Uterus (tissue), 4 donors: ENCODE data around the gene ARHGAP27. TPM values are rescaled to one million over a fixed set of nuclear protein-coding genes. Genes with fewer than 3 reads are reported as not detected.

Source experiments
- DNase-seq, 2 donors: peaks; one replicate each; pipeline ENCODE4 v3.0.0-alpha.2; 2019 to 2020
- H3K27ac ChIP-seq, 2 donors: fragments of 200-600 bp; sonication (generic); 1 replicate in 1 of 2; 2 replicates in 1 of 2; pipeline ENCODE4 v1.5.1; 2016 to 2018
- H3K27me3 ChIP-seq, 2 donors: fragments of 200-600 bp; sonication (generic); one replicate each; pipeline ENCODE4 v1.5.1; 2018 to 2019; ENCODE audit warnings: control low read depth in 1 of 2
- H3K36me3 ChIP-seq, 2 donors: fragments of 200-600 bp; sonication (generic); one replicate each; pipeline ENCODE4 v1.5.1; 2019; ENCODE audit warnings: control low read depth in 1 of 2
- H3K4me1 ChIP-seq, 2 donors: fragments of 200-600 bp; sonication (generic); one replicate each; pipeline ENCODE4 v1.5.1; 2018 to 2019; ENCODE audit warnings: control low read depth in 1 of 2
- H3K4me3 ChIP-seq, 2 donors: fragments of 200-600 bp; sonication (generic); 1 replicate in 1 of 2; 2 replicates in 1 of 2; pipeline ENCODE4 v1.5.1; 2018 to 2019; ENCODE audit warnings: mild to moderate bottlenecking in 1 of 2
- H3K9me3 ChIP-seq, 2 donors: fragments of 200-600 bp; sonication (generic); one replicate each; pipeline ENCODE4 v1.5.1; 2019; ENCODE audit warnings: control low read depth in 1 of 2
- POLR2A ChIP-seq, 2 donors: fragments of 450-650 bp; IDR thresholded peaks; one replicate each; pipeline ENCODE4 v1.6.1; 2016; ENCODE audit warnings: antibody characterized with exemption in 2 of 2, mild to moderate bottlenecking in 1 of 2, moderate library complexity in 1 of 2
- intact Hi-C: fragments of 100-400 bp; cut with DNase I; formaldehyde crosslinking; loops from one replicate; pipeline ENCODE4 v1.15.1; 2023; ENCODE audit warnings: low total_unique reads
- total RNA-seq, 4 donors: library from RNA; depleted of rRNA in 3 of 4; stranded (reverse); fragments of >200 nt in 3 of 4; gene quantifications; one replicate each; pipeline versions ENCODE4 v1.1.0 to v1.2.4, GENCODE V29; 2014 to 2023
- TF ChIP-seq, protein P1 (sequence below), 4 experiments: fragments of 200-600 bp in 2 of 4; fragments of 450-650 bp in 2 of 4; sonication (generic) in 2 of 4; IDR thresholded peaks; one replicate each; pipeline ENCODE4 v1.5.1; 2016 to 2019; ENCODE audit warnings: antibody characterized with exemption in 4 of 4, mild to moderate bottlenecking in 2 of 4, moderate library complexity in 1 of 4
- donor health status: DM: yes; HTN: yes; CAD: no.

Gene ARHGAP27
- total RNA-seq, 4 donors from 2014 or later: 9.4 to 36.6 (median 16.0) TPM

DNA sequence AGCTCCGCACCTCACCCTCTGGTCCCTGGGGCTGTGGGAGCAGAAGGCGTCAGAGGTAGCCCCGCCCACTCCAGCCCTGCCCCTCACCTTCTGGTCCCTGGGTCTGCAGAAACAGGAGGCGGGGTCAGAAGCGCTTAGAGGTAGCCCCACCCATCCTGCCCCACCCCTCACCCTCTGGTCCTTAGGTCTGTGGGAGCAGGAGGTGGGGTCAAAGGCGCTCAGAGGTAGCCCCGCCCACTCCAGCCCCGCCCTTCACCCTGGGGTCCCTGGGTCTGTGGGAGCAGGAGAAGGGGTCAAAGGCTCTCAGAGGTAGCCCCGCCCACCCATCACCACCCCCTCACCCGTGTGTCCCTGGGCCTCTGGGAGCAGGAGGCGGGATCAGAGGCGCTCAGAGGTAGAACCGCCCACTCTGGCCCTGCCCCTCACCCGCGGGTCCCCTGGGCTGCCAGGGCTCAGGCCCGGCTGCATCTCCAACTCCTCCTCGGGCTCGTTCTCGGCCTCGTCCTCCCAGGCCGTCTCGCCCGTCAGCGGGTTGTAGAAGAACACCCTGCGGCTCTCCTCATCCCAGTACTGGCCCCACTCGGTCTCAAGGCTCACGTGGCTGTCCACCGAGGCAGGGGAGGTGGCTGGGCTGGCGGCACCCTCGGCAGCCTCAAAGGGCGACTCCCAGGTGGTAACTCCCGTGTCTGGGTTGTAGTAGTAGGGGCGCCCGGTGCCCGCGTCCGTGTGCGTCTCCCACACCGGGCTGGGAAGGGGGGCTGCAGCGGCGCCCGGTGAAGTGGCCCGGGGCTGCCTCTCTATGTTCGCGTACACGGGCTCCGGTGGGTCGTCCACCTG is 27.2 kb downstream of the ARHGAP27 start:
- TF ChIP-seq POLR2A (IDR thresholded peaks at IDR 0.05): no peak
- TF ChIP-seq, protein P1, sequence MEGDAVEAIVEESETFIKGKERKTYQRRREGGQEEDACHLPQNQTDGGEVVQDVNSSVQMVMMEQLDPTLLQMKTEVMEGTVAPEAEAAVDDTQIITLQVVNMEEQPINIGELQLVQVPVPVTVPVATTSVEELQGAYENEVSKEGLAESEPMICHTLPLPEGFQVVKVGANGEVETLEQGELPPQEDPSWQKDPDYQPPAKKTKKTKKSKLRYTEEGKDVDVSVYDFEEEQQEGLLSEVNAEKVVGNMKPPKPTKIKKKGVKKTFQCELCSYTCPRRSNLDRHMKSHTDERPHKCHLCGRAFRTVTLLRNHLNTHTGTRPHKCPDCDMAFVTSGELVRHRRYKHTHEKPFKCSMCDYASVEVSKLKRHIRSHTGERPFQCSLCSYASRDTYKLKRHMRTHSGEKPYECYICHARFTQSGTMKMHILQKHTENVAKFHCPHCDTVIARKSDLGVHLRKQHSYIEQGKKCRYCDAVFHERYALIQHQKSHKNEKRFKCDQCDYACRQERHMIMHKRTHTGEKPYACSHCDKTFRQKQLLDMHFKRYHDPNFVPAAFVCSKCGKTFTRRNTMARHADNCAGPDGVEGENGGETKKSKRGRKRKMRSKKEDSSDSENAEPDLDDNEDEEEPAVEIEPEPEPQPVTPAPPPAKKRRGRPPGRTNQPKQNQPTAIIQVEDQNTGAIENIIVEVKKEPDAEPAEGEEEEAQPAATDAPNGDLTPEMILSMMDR (IDR thresholded peaks at IDR 0.05): no peak
- Histone ChIP-seq H3K9me3 (no peaks in the 10 kb centered on the region), H3K4me1 (no peaks in the 10 kb centered on the region), H3K27ac (no peak overlapping the region), H3K4me3 (peak overlapping the region in 1 of 2 donors; percentile 13), H3K36me3 (no peaks in the 10 kb centered on the region), H3K27me3 (no peaks in the 10 kb centered on the region)
- DNase-seq: no peak
- intact Hi-C loops: no loop called here

DNA sequence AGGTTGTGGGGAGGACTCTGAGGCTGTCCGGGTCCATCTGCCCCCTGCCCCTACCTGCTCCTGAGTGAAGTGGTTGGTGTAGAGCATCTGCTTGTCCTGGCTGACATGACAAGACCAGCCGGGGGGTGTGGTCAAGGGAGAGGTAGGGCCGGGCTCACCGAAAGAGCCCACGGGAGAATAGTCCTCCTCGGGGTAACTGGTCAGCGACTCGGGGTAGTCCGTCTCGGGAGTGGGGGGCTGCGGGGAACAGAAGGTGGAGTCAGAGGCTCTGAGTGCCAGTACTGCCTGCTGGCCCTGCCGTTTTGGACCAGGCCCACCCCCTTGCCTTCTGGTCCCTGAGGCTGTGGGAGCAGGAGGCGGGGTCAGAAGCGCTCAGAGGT is 27.8 kb downstream of the ARHGAP27 start:
- Histone ChIP-seq H3K27me3 (no peaks in the 10 kb centered on the region), H3K36me3 (no peaks in the 10 kb centered on the region), H3K27ac (no peak overlapping the region), H3K4me3 (no peak overlapping the region), H3K9me3 (no peaks in the 10 kb centered on the region), H3K4me1 (no peaks in the 10 kb centered on the region)
- DNase-seq: no peak
- intact Hi-C loops: no loop called here
- TF ChIP-seq, protein P1 (IDR thresholded peaks at IDR 0.05): no peak
- TF ChIP-seq POLR2A (IDR thresholded peaks at IDR 0.05): no peak

DNA sequence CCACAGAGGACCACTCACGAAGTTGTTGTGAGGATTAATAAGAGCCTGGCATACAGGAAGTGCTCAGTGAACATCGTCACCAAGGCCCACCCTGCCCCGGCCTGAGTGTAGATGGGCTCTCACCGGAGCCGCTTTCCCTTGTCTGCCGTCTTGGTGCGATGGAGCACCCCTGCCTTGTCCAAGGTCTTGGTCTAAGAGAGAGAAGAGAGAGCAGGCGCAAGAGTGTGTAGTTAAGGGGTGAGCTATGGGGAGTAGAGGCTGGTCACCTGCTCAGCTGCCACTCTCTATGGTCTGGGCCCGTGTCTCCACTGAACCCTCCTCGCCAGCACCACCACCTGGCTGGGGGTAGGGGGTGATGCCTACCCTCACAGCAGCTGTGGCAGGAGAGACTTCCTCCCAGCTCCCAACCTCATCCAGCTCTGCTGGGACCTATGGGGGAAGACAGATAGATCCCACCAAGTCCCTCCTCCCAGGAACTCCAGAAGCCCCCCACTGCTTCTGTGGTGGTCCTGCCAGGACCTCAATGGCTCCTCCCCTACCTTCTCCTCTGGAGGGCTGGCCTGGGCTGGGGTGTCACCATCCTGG is 28.7 kb downstream of the ARHGAP27 start:
- H3K4me3 ChIP-seq: no peak overlapping the region
- H3K27me3 ChIP-seq: no peaks in the 10 kb centered on the region
- intact Hi-C loops: no loop called here
- no peaks in the 10 kb centered on the region for H3K36me3 ChIP-seq
- no peaks in the 10 kb centered on the region for H3K9me3 ChIP-seq
- TF ChIP-seq, protein P1 (IDR thresholded peaks at IDR 0.05): no peak
- no peak for TF ChIP-seq POLR2A (IDR thresholded peaks at IDR 0.05)
- no peak for DNase-seq
- H3K4me1 ChIP-seq: no peaks in the 10 kb centered on the region
- H3K27ac ChIP-seq: no peak overlapping the region

DNA sequence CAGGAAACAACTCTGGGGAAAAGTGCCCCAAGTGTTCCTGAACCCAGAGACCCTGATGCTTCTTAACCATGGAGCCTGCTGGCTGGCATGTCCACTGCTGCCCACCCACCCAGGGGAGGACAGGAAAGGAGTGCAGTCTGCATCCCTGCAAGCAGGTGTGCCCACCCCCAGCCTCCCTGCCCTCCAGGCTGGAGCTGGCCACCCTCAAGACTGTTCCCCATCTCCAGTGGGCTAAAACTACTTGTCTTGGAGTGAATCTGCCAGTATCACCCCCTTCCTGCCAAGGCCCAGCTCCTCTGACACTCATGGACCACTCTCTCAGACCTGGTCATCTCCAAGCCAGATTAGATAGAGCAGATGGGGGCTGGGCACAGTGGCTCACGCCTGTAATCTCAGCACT is 29.8 kb downstream of the ARHGAP27 start:
- Histone ChIP-seq H3K4me1 (no peaks in the 10 kb centered on the region), H3K9me3 (no peaks in the 10 kb centered on the region), H3K36me3 (no peaks in the 10 kb centered on the region), H3K27me3 (no peaks in the 10 kb centered on the region), H3K27ac (no peak overlapping the region), H3K4me3 (no peak overlapping the region)
- TF ChIP-seq, protein P1 (IDR thresholded peaks at IDR 0.05): no peak
- no peak for TF ChIP-seq POLR2A (IDR thresholded peaks at IDR 0.05)
- intact Hi-C loops: no loop called here
- no peak for DNase-seq

DNA sequence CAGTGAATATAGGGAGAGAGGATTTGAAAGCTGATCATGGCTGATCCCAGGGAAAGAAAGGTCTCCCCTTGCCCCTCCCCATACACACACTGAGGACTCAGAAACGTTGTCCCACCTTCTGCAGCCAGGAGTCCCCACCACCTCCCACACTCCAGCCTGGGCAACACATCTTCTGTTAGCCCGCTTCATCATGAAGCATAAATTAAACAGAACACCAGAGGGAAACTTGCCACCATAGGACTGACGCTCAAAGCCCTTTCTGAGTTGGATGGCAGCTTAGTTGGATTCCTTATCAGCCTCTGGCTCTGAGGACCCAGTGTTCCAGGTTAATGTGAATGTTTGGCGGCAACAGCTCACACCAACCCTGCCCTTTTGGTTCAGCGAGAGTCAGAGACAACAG is 33.9 kb downstream of the ARHGAP27 start:
- Histone ChIP-seq H3K4me3 (no peak overlapping the region), H3K27ac (no peak overlapping the region), H3K27me3 (no peaks in the 10 kb centered on the region), H3K36me3 (no peaks in the 10 kb centered on the region), H3K4me1 (no peaks in the 10 kb centered on the region), H3K9me3 (no peaks in the 10 kb centered on the region)
- no peak for TF ChIP-seq POLR2A (IDR thresholded peaks at IDR 0.05)
- TF ChIP-seq, protein P1 (IDR thresholded peaks at IDR 0.05): no peak
- intact Hi-C loops: no loop called here
- no peak for DNase-seq
